Astrocyte (in vitro differentiated cells and primary cell): ENCODE data around the gene NOD1. TPM values are rescaled to one million over a fixed set of nuclear protein-coding genes. Genes with fewer than 3 reads are reported as not detected.

ENCODE experiments used
- DNase-seq: peaks from one replicate; pipeline ENCODE4 v3.0.0-alpha.2; 2010; ENCODE audit warnings: low read depth
- FAIRE-seq: peaks from 2 replicates; lab custom pipeline; 2011; peaks lifted over from hg19 to GRCh38; lab: Jason Lieb, UNC
- H2AFZ ChIP-seq: 2 replicates; pipeline ENCODE4 v1.6.0; 2012; ENCODE audit warnings: low read depth, low read length, inconsistent platforms
- H3K27ac ChIP-seq: 2 replicates; pipeline ENCODE4 v1.5.1; 2011; ENCODE audit warnings: low read depth, low read length, inconsistent platforms
- H3K27me3 ChIP-seq: 2 replicates; pipeline ENCODE4 v1.6.0; 2011; ENCODE audit warnings: low read length, inconsistent platforms; ENCODE audit not compliant: insufficient read depth
- H3K36me3 ChIP-seq: 2 replicates; pipeline ENCODE4 v1.5.1; 2011; ENCODE audit warnings: low read length, inconsistent platforms; ENCODE audit not compliant: insufficient read depth
- H3K4me1 ChIP-seq: 2 replicates; pipeline ENCODE4 v1.5.1; 2011; ENCODE audit warnings: low read length, inconsistent platforms; ENCODE audit not compliant: insufficient read depth
- H3K4me2 ChIP-seq: 2 replicates; pipeline ENCODE4 v1.6.0; 2012; ENCODE audit warnings: low read length, inconsistent platforms
- H3K4me3 ChIP-seq: 2 replicates; pipeline ENCODE4 v1.5.1; 2011; ENCODE audit warnings: low read depth, mild to moderate bottlenecking, low read length, inconsistent platforms; ENCODE audit not compliant: insufficient read depth
- H3K79me2 ChIP-seq: 2 replicates; pipeline ENCODE4 v1.6.0; 2012; ENCODE audit warnings: mild to moderate bottlenecking, low read length, inconsistent platforms; ENCODE audit not compliant: insufficient read depth
- H3K9ac ChIP-seq: 2 replicates; pipeline ENCODE4 v1.6.0; 2012; ENCODE audit warnings: mild to moderate bottlenecking, low read length, inconsistent platforms
- H3K9me3 ChIP-seq: 2 replicates; pipeline ENCODE4 v1.5.1; 2012; ENCODE audit warnings: low read depth, mild to moderate bottlenecking, low read length, inconsistent platforms; ENCODE audit not compliant: insufficient read depth
- H4K20me1 ChIP-seq: 2 replicates; pipeline ENCODE4 v1.6.0; 2012; ENCODE audit warnings: low read length, inconsistent platforms; ENCODE audit not compliant: insufficient read depth
- H3K27ac Mint-ChIP-seq: one replicate; pipeline ENCODE4 v1.8.0; 2021; ENCODE audit warnings: mild to moderate bottlenecking, mixed read lengths; ENCODE audit not compliant: unreplicated experiment
- H3K27me3 Mint-ChIP-seq: one replicate; pipeline ENCODE4 v1.8.0; 2021; ENCODE audit warnings: low read depth, mixed read lengths; ENCODE audit not compliant: unreplicated experiment
- H3K36me3 Mint-ChIP-seq: one replicate; pipeline ENCODE4 v1.8.0; 2021; ENCODE audit warnings: low read depth, mixed read lengths; ENCODE audit not compliant: unreplicated experiment
- H3K4me1 Mint-ChIP-seq: one replicate; pipeline ENCODE4 v1.8.0; 2021; ENCODE audit warnings: low read depth, mixed read lengths; ENCODE audit not compliant: unreplicated experiment
- H3K4me3 Mint-ChIP-seq: one replicate; pipeline ENCODE4 v1.8.0; 2021; ENCODE audit warnings: mild to moderate bottlenecking, moderate library complexity, mixed read lengths; ENCODE audit not compliant: unreplicated experiment
- H3K9me3 Mint-ChIP-seq: one replicate; pipeline ENCODE4 v1.8.0; 2021; ENCODE audit warnings: mild to moderate bottlenecking, mixed read lengths; ENCODE audit not compliant: unreplicated experiment
- EZH2 ChIP-seq: IDR thresholded peaks from 2 replicates; pipeline ENCODE4 v1.6.1; 2012; ENCODE audit warnings: mild to moderate bottlenecking, low read length, inconsistent platforms; ENCODE audit not compliant: insufficient read depth
- total RNA-seq: library from RNA; stranded (reverse); gene quantifications from 2 replicates; pipeline ENCODE4 v1.2.1, GENCODE V29; 2021
- TF ChIP-seq, protein P1 (sequence below): IDR thresholded peaks from 2 replicates; pipeline ENCODE4 v1.5.1; 2011; ENCODE audit warnings: low read depth, mild to moderate bottlenecking, inconsistent platforms, low read length, moderate library complexity; ENCODE audit not compliant: insufficient read depth

NOD1 gene
- total RNA-seq, 1 donor from 2014 or later: 9.7 TPM

DNA sequence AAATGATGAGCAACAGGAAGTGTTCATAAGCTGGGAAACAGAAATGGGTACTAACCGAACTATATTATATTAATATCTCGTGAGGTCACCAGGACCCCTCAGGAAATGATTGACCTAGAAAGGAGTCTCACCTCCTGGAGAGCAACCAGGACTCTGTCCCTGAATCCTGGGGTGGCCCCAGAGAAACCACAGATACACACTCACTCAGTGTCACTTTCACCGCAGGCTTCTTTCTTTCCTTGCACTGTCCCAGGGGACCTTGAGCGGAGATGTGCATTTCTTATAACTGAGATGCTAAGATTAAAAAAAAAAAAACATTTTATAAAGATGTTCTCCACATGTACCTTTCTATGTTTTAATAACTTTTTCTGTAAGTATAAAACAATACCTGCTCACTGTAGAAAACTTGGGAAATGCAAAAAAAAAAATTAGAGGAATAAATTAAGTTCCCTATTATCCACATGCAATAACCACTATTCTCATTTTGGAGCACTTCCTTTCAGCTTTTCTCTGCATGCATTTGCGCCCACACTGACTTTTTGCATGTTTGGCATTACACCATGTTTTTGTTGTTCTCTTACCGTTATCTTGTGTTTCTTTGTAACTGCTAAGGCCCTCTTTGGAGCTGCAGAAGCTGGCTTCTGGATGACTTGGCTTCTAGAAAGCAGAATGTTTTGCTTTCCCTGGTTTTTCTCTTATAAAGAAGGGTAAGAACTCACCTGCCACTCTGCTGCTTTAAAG, 15.0 kb downstream of the NOD1 start:
- no peak for TF ChIP-seq EZH2
- TF ChIP-seq, protein P1, sequence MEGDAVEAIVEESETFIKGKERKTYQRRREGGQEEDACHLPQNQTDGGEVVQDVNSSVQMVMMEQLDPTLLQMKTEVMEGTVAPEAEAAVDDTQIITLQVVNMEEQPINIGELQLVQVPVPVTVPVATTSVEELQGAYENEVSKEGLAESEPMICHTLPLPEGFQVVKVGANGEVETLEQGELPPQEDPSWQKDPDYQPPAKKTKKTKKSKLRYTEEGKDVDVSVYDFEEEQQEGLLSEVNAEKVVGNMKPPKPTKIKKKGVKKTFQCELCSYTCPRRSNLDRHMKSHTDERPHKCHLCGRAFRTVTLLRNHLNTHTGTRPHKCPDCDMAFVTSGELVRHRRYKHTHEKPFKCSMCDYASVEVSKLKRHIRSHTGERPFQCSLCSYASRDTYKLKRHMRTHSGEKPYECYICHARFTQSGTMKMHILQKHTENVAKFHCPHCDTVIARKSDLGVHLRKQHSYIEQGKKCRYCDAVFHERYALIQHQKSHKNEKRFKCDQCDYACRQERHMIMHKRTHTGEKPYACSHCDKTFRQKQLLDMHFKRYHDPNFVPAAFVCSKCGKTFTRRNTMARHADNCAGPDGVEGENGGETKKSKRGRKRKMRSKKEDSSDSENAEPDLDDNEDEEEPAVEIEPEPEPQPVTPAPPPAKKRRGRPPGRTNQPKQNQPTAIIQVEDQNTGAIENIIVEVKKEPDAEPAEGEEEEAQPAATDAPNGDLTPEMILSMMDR: no peak
- Histone ChIP-seq H3K27ac (no peak overlapping the region), H3K9me3 (no peaks in the 10 kb centered on the region), H3K4me3 (no peak overlapping the region), H3K79me2 (peaks cover 10% of the 10 kb centered on the region), H3K36me3 (no peaks in the 10 kb centered on the region), H3K4me1 (peaks cover 16% of the 10 kb centered on the region), H4K20me1 (no peaks in the 10 kb centered on the region), H3K27me3 (no peaks in the 10 kb centered on the region), H2AFZ (no peak overlapping the region), H3K9ac (no peak overlapping the region), H3K4me2 (no peak overlapping the region)
- Mint-ChIP-seq H3K4me1 (peaks cover 38% of the 10 kb centered on the region), H3K36me3 (no peaks in the 10 kb centered on the region), H3K27me3 (no peaks in the 10 kb centered on the region), H3K27ac (no peak overlapping the region), H3K4me3 (no peak overlapping the region), H3K9me3 (no peaks in the 10 kb centered on the region)
- no peak for FAIRE-seq
- no peak for DNase-seq

DNA sequence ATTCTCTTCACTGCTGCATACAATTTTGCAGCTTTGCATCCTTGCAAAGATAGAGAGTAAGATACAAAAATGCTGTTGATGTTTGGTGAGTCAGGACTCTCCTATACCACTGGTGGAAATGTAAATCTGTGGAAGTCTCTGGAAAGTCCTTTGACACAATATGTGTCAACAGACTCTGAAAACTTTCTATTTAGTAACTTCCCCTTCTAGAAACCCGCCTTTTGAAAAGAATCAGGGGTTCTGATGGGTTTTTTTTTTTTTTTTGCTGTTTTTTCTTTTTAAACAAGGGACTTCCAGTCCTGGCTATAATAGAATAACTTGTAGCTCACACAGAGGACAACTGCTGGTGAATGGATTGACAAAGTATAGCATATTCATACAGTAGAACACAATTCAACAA, 16.4 kb downstream of the NOD1 start:
- DNase-seq (no peak), FAIRE-seq (no peak)
- no peaks in the 10 kb centered on the region for H3K27me3 ChIP-seq
- no peaks in the 10 kb centered on the region for H3K9me3 ChIP-seq
- no peak overlapping the region for H3K27ac ChIP-seq
- H4K20me1 ChIP-seq: no peaks in the 10 kb centered on the region
- H3K9me3 Mint-ChIP-seq: no peaks in the 10 kb centered on the region
- no peaks in the 10 kb centered on the region for H3K36me3 Mint-ChIP-seq
- H3K4me3 ChIP-seq: no peak overlapping the region
- H3K9ac ChIP-seq: no peak overlapping the region
- no peaks in the 10 kb centered on the region for H3K27me3 Mint-ChIP-seq
- H3K79me2 ChIP-seq: peaks cover 7% of the 10 kb centered on the region
- TF ChIP-seq, protein P1: no peak
- no peak for TF ChIP-seq EZH2
- H3K4me3 Mint-ChIP-seq: no peak overlapping the region
- H3K27ac Mint-ChIP-seq: no peak overlapping the region
- no peak overlapping the region for H2AFZ ChIP-seq
- H3K4me1 Mint-ChIP-seq: peaks cover 41% of the 10 kb centered on the region
- H3K4me1 ChIP-seq: peaks cover 16% of the 10 kb centered on the region
- no peaks in the 10 kb centered on the region for H3K36me3 ChIP-seq
- no peak overlapping the region for H3K4me2 ChIP-seq

DNA sequence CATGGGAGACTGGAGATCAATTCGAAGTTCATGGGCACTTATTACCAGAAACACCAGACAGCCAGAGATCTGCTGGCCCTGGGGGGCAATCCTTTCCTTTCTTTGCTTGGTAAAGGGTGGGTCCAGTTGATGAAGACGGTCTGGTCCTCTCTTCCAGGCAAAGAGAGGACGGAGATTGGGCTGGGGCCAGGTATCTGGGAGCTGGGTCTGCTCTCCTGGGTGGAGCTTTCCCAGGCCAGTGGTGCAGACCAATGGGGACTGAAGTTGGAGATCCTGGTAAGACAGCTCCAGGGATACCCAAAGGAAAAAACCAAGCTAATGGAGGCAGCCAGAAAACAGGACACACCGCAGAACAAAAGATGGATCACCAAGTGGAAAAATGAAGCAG, 18.3 kb downstream of the NOD1 start:
- no peaks in the 10 kb centered on the region for H3K9me3 ChIP-seq
- H2AFZ ChIP-seq: peak overlapping the region; percentile 14
- no peaks in the 10 kb centered on the region for H3K27me3 ChIP-seq
- Mint-ChIP-seq H3K9me3 (no peaks in the 10 kb centered on the region), H3K4me1 (peaks cover 40% of the 10 kb centered on the region), H3K27ac (peak overlapping the region; percentile 63), H3K27me3 (no peaks in the 10 kb centered on the region), H3K36me3 (peaks cover 5% of the 10 kb centered on the region), H3K4me3 (peak overlapping the region; percentile 52)
- peak overlapping the region; percentile 69 for H3K4me2 ChIP-seq
- H4K20me1 ChIP-seq: no peaks in the 10 kb centered on the region
- FAIRE-seq (no peak), DNase-seq (no peak)
- no peak for TF ChIP-seq EZH2
- TF ChIP-seq, protein P1: no peak
- no peak overlapping the region for H3K4me3 ChIP-seq
- peak overlapping the region; percentile 56 for H3K9ac ChIP-seq
- H3K4me1 ChIP-seq: peaks cover 16% of the 10 kb centered on the region
- H3K27ac ChIP-seq: peak overlapping the region; percentile 69
- H3K79me2 ChIP-seq: peaks cover 3% of the 10 kb centered on the region
- no peaks in the 10 kb centered on the region for H3K36me3 ChIP-seq
